Skeletal muscle satellite cell (primary cell): ENCODE data around the gene HOXB3.

Experiments used
- H3K27me3 ChIP-seq: 2 replicates; pipeline ENCODE4 v1.7.0; 2013; ENCODE audit warnings: low read length; ENCODE audit not compliant: control insufficient read depth, insufficient read depth
- H3K36me3 ChIP-seq: 2 replicates; pipeline ENCODE4 v1.7.0; 2013; ENCODE audit warnings: mild to moderate bottlenecking, control low read depth, low read length; ENCODE audit not compliant: insufficient read depth
- H3K4me1 ChIP-seq: 2 replicates; pipeline ENCODE4 v1.7.0; 2013; ENCODE audit warnings: low read length; ENCODE audit not compliant: control insufficient read depth, insufficient read depth
- H3K4me2 ChIP-seq: 2 replicates; pipeline ENCODE4 v1.7.0; 2013; ENCODE audit warnings: mild to moderate bottlenecking, low read length
- H3K4me3 ChIP-seq: 2 replicates; pipeline ENCODE4 v1.7.0; 2013; ENCODE audit warnings: low read length
- H3K9ac ChIP-seq: 2 replicates; pipeline ENCODE4 v1.7.0; 2013; ENCODE audit warnings: mild to moderate bottlenecking, low read depth, low read length, moderate library complexity
- H3K9me3 ChIP-seq: replicated peaks from 2 replicates; pipeline ENCODE4 v1.7.0; 2013; ENCODE audit warnings: mild to moderate bottlenecking, control low read depth, low read length

HOXB3 gene

DNA sequence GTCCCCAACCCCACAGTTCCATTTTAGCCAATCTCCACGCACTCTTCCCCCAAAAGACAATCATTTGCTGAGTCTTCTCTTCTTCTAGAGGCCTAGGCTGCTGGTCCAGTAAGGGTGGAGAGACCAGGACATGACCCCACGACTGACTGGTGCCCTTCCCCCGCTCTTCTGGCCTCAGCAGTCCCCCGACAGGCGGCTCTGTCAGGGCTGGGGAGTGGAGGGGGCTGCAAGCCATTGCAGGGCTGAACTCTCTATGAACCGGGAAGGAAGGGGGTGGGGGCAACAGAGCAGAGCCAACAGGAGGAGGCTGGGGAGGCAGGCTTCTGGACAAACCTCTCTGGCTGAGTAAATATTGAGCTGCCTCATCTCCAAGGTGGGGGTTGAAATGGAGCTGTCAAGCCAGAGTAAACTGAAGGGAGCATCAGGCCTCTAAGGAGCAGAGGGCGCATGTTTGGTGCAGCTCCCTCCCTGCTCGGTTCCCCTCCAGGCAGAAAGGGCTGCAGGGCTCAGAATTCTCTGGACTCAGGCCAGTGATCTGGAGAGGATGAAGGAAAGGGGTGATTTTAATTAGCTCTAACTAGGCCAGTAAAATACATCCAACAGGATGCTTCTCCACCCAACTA is 67.9 kb downstream of the HOXB3 start:
- H3K27me3 ChIP-seq: peaks cover 12% of the 10 kb centered on the region

DNA sequence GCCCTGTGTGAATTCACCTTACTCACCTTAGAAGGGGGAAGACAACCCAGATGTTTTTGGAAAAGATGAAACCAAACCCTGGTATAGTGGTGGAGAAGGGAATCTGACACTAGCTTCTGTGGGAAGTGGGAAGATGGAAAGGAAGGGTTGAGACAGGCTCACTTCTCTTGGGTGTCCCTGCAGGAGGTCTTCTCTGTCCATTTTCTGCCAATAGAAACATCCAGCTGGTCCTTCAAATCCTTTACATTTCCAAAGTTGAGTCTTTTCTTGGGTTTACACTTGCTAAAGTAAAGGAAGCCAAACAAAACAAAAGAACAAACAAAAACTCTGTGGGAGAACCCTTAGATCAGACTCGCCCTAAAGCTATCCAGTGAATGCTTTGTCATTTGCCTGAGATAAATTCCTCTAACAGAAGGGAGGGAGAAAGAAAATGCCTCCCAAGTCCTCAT is 69.4 kb downstream of the HOXB3 start:
- Histone ChIP-seq H3K27me3 (peaks cover 20% of the 10 kb centered on the region), H3K36me3 (no peaks in the 10 kb centered on the region), H3K4me3 (no peak overlapping the region), H3K4me2 (no peak overlapping the region), H3K9ac (no peak overlapping the region), H3K9me3 (no peaks in the 10 kb centered on the region), H3K4me1 (peaks cover 19% of the 10 kb centered on the region)

More for the DNA sequence above, 67.9 kb downstream of the HOXB3 start:
- Histone ChIP-seq H3K4me3 (no peak overlapping the region), H3K9me3 (no peaks in the 10 kb centered on the region), H3K36me3 (no peaks in the 10 kb centered on the region), H3K9ac (no peak overlapping the region), H3K4me2 (no peak overlapping the region), H3K4me1 (peaks cover 19% of the 10 kb centered on the region)

DNA sequence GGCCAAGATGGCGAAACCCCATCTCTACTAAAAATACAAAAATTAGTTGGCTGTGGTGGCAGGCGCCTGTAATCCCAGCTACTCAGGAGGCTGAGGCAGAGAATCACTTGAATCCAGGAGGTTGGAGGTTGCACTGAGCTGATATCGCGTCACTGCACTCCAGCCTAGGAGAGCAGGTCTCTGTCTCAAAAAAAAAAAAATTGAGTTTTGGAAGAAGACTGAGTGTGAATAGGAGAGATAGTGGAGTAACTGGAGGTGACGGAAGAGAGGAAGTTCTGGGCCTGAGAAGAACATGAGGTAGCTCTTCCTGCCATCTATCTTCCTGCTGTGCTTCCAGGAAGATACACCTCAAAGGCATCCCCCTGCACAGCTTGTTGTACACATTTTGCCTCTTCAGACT is 70.6 kb downstream of the HOXB3 start:
- Histone ChIP-seq H3K36me3 (no peaks in the 10 kb centered on the region), H3K4me3 (no peak overlapping the region), H3K9me3 (no peaks in the 10 kb centered on the region), H3K4me1 (peaks cover 19% of the 10 kb centered on the region), H3K9ac (no peak overlapping the region), H3K27me3 (peaks cover 21% of the 10 kb centered on the region), H3K4me2 (no peak overlapping the region)

DNA sequence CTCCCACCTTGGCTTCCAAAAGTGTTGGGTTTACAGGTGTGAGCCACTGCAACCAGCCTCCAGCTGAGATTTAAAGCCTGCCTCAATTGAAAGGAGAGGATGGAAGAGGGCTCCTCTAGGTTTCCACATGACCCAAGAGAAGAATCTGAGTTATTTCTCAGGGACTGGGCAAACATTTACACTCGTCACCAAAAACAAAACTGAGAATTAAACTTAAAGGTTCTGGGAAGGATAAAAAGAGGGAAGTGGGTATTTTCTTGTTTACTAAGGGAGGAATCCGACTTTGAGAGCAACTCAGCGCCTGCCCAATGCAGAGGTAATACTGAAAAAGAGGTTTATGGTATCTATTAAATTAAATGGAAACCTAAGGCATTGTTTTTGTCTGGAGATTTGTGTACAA is 72.6 kb downstream of the HOXB3 start:
- Histone ChIP-seq H3K9ac (no peak overlapping the region), H3K4me3 (no peak overlapping the region), H3K4me1 (peaks cover 12% of the 10 kb centered on the region), H3K27me3 (peaks cover 35% of the 10 kb centered on the region), H3K9me3 (no peaks in the 10 kb centered on the region), H3K4me2 (no peak overlapping the region), H3K36me3 (no peaks in the 10 kb centered on the region)

DNA sequence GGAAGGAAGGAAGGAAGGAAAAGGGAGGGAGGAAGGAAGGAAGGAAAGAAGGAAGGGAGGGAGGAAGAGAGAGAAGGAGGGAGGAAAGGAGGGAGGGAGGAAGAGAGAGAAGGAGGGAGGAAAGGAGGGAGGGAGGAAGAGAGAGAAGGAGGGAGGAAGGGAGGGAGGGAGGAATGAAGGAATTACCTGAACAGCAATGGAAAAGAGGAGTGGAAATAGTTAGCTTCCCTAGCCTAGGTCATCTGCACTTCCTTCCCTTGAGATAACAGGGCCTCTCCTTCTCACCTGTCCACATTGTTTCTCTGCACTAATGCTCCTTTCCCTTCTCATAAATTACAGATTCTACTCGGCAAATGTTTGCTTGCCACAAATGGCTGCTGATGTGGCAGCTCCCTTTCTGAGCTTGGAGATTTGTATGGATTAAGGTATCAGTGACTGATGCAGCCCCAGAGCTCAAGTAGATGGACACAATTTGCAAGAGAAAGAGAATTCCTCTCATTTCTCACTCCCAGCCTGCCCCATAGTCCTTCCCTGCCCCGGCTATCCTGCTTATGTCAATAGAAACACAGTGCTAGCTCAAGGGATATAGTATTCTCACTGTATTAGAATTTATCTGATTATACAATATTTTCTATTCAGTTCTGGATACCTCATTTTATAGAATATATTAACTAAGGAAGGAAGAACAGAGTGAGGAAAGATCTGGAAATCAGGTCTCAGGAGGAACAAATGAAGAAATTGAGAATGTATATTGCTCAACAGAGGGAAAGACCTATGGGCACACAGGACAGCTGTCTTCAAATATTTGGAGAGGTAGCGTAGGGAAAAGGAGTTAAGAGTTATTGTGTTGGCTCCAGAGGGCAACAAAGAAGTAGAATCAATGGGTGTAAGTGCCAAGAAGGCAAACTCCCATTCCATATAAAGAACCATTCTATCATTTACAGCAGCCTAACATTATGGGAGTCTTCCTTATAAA is 73.8 kb downstream of the HOXB3 start:
- Histone ChIP-seq H3K4me2 (no peak overlapping the region), H3K4me1 (peaks cover 12% of the 10 kb centered on the region), H3K4me3 (no peak overlapping the region), H3K9ac (no peak overlapping the region), H3K36me3 (no peaks in the 10 kb centered on the region), H3K27me3 (peaks cover 35% of the 10 kb centered on the region), H3K9me3 (no peaks in the 10 kb centered on the region)

DNA sequence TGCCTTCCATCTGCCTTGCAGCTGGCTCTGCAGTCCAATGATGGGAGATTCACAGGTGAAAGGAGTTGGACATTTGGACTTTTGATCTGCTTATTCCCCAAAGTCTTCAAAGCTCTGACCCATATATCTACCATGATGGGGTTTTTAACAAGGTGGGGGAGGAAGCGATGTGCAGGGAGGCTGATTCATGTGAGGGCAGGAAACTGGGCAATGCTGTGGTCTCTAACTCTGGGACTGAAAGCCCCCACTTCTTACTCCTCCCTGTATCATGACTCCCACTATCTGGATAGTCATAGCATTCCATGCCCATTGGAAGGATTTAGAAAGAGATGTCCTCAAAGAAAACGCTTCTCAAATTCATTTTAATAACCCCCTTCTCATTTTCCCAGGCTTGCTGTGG is 75.6 kb downstream of the HOXB3 start:
- H3K27me3 ChIP-seq: peaks cover 29% of the 10 kb centered on the region
- no peak overlapping the region for H3K4me3 ChIP-seq
- H3K4me2 ChIP-seq: no peak overlapping the region

DNA sequence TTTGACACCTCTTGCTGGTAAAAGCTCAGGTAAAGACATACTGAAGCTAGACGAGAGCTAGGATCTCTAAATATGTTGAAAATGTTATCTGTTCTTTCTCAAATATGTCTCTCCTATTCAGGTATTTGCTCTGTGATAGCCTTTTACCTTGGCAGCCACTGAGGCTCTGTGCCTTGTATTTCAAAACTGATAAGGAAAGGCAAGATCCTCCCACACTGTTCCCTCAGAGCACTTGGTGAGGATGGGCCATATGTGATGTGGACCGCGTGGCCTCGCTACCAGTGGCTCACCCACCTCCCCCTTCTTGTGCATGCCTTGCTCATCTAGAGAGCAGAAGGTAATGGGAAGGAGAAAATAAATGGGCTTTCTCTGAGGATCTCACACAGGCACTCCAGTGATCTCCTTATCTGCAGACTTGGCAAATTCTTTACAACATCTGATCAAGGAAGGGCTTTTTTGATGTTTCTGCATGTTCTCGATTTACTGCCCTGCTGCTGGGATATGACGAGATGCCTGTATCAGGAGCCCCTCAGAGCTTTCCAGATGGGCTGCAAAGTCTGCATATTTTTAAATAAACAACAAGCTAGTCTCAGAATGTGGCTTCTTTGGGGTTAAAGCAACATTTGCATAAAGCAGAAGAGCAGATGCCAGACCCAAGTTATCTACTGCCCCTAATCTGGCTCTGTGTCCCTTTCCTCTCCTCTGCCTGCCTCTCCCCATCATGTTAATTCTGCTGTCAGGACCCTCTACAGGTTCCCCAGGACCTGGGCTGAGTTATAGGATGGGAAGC is 76.2 kb downstream of the HOXB3 start:
- Histone ChIP-seq H3K36me3 (no peaks in the 10 kb centered on the region), H3K4me1 (peaks cover 8% of the 10 kb centered on the region), H3K9me3 (no peaks in the 10 kb centered on the region), H3K4me3 (no peak overlapping the region), H3K27me3 (peaks cover 29% of the 10 kb centered on the region), H3K4me2 (no peak overlapping the region), H3K9ac (no peak overlapping the region)

More for the DNA sequence above, 75.6 kb downstream of the HOXB3 start:
- no peak overlapping the region for H3K9ac ChIP-seq
- H3K36me3 ChIP-seq: no peaks in the 10 kb centered on the region
- peaks cover 8% of the 10 kb centered on the region for H3K4me1 ChIP-seq
- H3K9me3 ChIP-seq: no peaks in the 10 kb centered on the region

DNA sequence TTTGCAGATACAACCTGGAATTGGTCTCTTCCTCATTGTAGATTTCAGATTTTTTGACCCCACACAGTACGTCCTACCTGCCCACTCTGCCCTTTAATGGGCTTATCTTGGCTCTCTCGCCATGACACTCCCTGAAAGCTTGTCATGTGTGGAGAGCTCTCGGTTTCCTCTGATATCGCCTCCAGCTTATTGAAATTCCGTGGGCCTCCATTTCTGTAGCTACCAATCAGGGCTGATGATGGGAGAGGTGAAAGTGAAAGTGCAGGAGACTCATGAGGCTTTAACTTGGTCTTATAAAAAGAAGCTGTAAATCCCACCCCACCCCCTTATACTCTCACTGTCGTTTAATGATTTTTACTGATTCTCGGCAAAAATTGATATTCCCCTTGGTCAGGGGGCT is 76.9 kb downstream of the HOXB3 start:
- Histone ChIP-seq H3K4me2 (no peak overlapping the region), H3K36me3 (no peaks in the 10 kb centered on the region), H3K27me3 (peaks cover 29% of the 10 kb centered on the region), H3K9me3 (no peaks in the 10 kb centered on the region), H3K9ac (no peak overlapping the region), H3K4me1 (peaks cover 8% of the 10 kb centered on the region), H3K4me3 (no peak overlapping the region)

DNA sequence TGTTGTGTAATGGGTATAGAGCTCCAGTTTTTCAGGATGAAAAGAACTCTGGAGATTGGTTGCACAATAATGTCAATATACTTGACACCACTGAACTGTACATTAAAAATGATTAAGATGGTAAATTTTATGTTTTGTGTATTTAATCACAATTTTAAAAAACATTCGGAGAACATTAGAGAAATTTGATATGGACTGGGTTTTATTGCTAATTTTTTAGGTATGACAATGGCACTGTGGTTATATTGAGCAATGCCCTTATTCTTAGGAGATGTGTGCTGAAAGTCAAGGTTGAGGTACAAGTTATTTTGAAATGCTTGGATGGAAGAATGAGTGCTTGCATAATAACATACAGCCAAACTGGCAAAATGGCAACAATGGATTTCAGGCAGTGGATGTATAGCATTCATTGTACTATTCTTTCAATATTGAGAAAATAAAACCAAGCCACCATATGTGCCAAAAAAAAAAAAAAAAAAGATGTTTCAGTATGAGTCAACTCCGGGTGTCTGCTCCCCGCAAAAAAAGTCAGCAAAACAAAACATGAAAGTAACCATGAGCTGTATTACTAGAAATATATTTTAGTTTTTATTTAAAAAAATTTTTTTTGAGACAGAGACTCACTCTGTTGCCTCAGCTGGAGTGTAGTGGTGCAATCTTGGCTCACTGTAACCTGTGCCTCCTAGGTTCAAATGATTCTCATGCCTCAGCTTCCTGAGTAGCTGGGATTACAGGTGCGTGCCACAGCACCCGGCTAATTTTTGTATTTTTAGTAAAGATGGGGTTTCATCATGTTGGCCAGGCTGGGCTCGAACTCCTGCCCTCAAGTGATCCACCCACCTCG is 79.1 kb downstream of the HOXB3 start:
- no peak overlapping the region for H3K9ac ChIP-seq
- H3K4me3 ChIP-seq: no peak overlapping the region
- H3K27me3 ChIP-seq: peaks cover 15% of the 10 kb centered on the region
- no peak overlapping the region for H3K4me2 ChIP-seq
- H3K9me3 ChIP-seq: no peaks in the 10 kb centered on the region
- H3K4me1 ChIP-seq: peaks cover 17% of the 10 kb centered on the region
- no peaks in the 10 kb centered on the region for H3K36me3 ChIP-seq

DNA sequence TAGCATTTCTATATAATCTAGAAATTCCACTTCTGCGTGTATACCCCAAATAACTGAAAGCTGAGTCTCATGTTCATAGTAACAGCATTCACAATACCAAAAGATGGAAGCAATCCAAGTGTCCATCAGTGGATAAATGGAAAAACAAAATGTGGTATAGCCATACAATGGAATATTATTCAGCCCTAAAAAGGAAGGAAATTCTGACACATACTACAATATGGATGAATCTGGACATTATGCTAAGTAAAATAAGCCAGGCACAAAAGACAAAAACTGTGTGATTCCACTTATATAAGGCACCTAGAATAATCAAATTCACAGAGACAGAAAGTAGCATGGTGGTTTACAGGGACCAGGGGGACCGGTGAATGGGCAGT is 79.7 kb downstream of the HOXB3 start:
- peaks cover 15% of the 10 kb centered on the region for H3K27me3 ChIP-seq
- no peaks in the 10 kb centered on the region for H3K36me3 ChIP-seq
- H3K4me1 ChIP-seq: peaks cover 23% of the 10 kb centered on the region
- H3K9ac ChIP-seq: no peak overlapping the region
- no peak overlapping the region for H3K4me2 ChIP-seq
- no peaks in the 10 kb centered on the region for H3K9me3 ChIP-seq
- H3K4me3 ChIP-seq: no peak overlapping the region
